NCI-H345 (cell line): ENCODE measurements around the gene UBQLN4.

Source experiments
- DNase-seq: peaks from one replicate; lab custom pipeline; 2025; lab: John Stamatoyannopoulos, UW

UBQLN4 gene

GRCh38 chr1:156014829-156015228 is 38.8 kb downstream of the UBQLN4 start:
- no peak for DNase-seq

- DNase-seq = no peak
These were observed 41.4 kb downstream of the UBQLN4 start for GRCh38 chr1:156012051-156012817.

- DNase-seq = no peak
These were observed 44.2 kb downstream of the UBQLN4 start for GRCh38 chr1:156009404-156009803.

- no peak for DNase-seq
These were observed 46.8 kb downstream of the UBQLN4 start for GRCh38 chr1:156006666-156007376.

GRCh38 chr1:156004843-156005584 is 48.6 kb downstream of the UBQLN4 start:
- DNase-seq = no peak

- no peak for DNase-seq
These were observed 49.7 kb downstream of the UBQLN4 start for GRCh38 chr1:156003923-156004188.

- DNase-seq = no peak
These were observed 51.2 kb downstream of the UBQLN4 start for GRCh38 chr1:156002188-156002911.

GRCh38 chr1:156001662-156002171 is 51.9 kb downstream of the UBQLN4 start:
- DNase-seq = no peak

GRCh38 chr1:156001021-156001661 is 52.5 kb downstream of the UBQLN4 start:
- no peak for DNase-seq

GRCh38 chr1:155999964-156000363 is 53.6 kb downstream of the UBQLN4 start:
- DNase-seq = no peak

GRCh38 chr1:155996166-155996565 is 57.4 kb downstream of the UBQLN4 start:
- DNase-seq = no peak

- no peak for DNase-seq
These were observed 60.0 kb downstream of the UBQLN4 start for GRCh38 chr1:155993595-155993994.

GRCh38 chr1:155990005-155990739 is 63.4 kb downstream of the UBQLN4 start:
- no peak for DNase-seq

GRCh38 chr1:155989242-155990004 is 64.2 kb downstream of the UBQLN4 start:
- peak; percentile 90 for DNase-seq
